ENCODE measurements around the gene FTSJ1. TPM values are rescaled to one million over a fixed set of nuclear protein-coding genes. Genes with fewer than 3 reads are reported as not detected.

The FTSJ1 gene
- total RNA-seq, 1 donor from 2014 or later, result 154 TPM

DNA sequence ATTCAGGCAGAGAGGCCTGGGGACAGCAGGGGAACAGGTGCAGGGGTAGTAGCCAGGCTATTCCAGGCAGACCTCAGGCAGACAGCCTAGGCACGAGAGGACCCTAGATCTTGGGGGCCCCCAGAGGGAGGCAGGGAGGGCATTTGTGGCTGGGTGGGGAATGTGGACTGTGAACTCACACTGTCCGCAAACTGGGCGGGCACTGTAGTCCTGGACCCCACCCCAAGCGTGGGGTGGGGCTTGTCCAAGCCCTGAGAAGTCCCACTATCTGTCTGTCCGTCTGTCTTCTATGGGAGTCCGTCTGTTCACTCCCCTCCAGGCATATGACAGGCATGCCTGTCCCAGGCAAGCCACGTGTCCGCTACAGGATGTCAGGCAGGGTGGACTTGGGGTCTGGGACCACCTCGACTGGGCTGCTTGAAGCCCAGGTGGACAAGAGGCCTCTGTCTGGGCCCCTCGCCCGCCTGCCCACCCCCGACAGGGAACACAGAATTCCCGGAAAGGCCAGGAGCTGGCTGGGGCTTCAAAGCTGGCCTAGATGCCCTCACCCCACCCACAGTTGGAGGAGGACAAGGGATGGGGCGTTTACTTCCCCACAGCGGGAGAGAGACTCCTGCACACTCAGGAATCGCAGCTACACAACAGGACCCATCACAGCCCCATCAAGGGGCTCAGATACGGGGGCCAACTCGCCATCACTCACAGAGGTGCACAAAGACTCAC lies 5.7 kb upstream of the FTSJ1 start, which contains the start of gene SLC38A5:
Gene SLC38A5 (minus strand): TSS at position 151 of the 723 bp plus-strand sequence. CDS start 2,336 bp downstream, outside the sequence.
- TF ChIP-seq, protein P1, sequence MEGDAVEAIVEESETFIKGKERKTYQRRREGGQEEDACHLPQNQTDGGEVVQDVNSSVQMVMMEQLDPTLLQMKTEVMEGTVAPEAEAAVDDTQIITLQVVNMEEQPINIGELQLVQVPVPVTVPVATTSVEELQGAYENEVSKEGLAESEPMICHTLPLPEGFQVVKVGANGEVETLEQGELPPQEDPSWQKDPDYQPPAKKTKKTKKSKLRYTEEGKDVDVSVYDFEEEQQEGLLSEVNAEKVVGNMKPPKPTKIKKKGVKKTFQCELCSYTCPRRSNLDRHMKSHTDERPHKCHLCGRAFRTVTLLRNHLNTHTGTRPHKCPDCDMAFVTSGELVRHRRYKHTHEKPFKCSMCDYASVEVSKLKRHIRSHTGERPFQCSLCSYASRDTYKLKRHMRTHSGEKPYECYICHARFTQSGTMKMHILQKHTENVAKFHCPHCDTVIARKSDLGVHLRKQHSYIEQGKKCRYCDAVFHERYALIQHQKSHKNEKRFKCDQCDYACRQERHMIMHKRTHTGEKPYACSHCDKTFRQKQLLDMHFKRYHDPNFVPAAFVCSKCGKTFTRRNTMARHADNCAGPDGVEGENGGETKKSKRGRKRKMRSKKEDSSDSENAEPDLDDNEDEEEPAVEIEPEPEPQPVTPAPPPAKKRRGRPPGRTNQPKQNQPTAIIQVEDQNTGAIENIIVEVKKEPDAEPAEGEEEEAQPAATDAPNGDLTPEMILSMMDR (IDR thresholded peaks at IDR 0.05; ENCODE audit: insufficient read depth, low read length, severe bottlenecking), result no peak
- FAIRE-seq (no peak), DNase-seq (ENCODE audit: low read depth) (no peak)
- H3K27me3 ChIP-seq (ENCODE audit: control insufficient read depth, insufficient read depth, low read length), result no peaks in the 10 kb centered on the region
- peak within 1 kb of the TSS; percentile 56 for H3K4me3 ChIP-seq (ENCODE audit: low read depth, low read length)
- peaks cover 8% of the 10 kb centered on the region for H3K36me3 ChIP-seq (ENCODE audit: control insufficient read depth, insufficient read depth, low read length)

DNA sequence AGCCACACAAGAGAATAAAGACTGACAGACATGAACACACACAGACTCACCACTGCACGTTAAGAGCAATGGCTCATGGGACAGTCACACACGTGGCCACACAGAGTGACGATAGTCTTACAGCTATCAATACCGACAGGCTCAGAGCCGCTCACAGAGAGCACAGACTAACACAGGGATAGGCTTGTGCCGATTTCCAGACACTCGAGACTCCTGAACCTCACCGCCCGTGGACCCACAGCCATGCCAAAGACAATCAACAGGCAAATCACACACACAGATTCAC lies 5.2 kb upstream of the FTSJ1 start:
- peaks cover 4% of the 10 kb centered on the region for H3K36me3 ChIP-seq (ENCODE audit: control insufficient read depth, insufficient read depth, low read length)
- H3K27me3 ChIP-seq (ENCODE audit: control insufficient read depth, insufficient read depth, low read length), result no peaks in the 10 kb centered on the region
- no peak overlapping the region for H3K4me3 ChIP-seq (ENCODE audit: low read depth, low read length)
- DNase-seq (ENCODE audit: low read depth), result no peak
- no peak for FAIRE-seq
- TF ChIP-seq, protein P1 (IDR thresholded peaks at IDR 0.05; ENCODE audit: insufficient read depth, low read length, severe bottlenecking), result no peak

DNA sequence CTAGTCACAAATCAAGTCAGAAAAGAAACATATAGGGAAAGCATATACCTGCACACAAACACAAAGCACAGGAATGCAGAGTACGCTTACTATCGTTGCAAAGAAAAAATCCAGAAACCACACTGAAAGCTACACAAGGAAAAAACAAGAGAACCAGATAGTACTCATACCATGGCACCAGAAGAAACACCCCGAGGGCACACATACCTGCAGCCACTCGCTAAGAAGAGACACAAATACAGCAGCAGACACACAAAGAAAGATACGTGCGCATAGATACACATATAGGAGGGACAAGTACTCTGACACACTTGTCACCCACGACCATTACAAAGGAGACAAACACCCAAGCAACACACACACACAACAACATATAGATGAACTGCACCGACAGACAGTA lies 4.5 kb upstream of the FTSJ1 start:
- peaks cover 3% of the 10 kb centered on the region for H3K36me3 ChIP-seq (ENCODE audit: control insufficient read depth, insufficient read depth, low read length)
- no peaks in the 10 kb centered on the region for H3K27me3 ChIP-seq (ENCODE audit: control insufficient read depth, insufficient read depth, low read length)
- no peak for FAIRE-seq
- TF ChIP-seq, protein P1 (IDR thresholded peaks at IDR 0.05; ENCODE audit: insufficient read depth, low read length, severe bottlenecking), result no peak
- no peak overlapping the region for H3K4me3 ChIP-seq (ENCODE audit: low read depth, low read length)
- DNase-seq (ENCODE audit: low read depth), result peak; percentile 44

DNA sequence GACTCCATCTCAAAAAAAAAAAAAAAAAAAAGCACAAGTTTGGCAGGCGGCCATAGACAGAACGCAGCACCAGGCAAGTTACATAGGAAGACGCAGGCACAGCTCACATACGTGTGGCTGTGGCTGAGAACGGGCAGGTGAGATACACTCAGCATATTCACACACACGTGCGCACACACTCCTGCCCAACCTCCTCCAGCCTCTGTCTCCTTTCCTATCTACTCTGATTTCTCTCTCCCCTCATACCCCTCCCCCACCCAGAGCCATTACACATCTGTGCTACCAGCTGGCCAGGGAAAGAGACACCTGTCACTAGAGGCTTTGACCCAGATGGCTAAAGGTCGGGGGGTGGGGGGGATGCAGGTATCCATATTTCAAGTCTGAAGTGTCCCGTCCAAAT lies 3.8 kb upstream of the FTSJ1 start:
- FAIRE-seq (no peak), DNase-seq (ENCODE audit: low read depth) (no peak)
- no peaks in the 10 kb centered on the region for H3K36me3 ChIP-seq (ENCODE audit: control insufficient read depth, insufficient read depth, low read length)
- TF ChIP-seq, protein P1 (IDR thresholded peaks at IDR 0.05; ENCODE audit: insufficient read depth, low read length, severe bottlenecking), result no peak
- H3K4me3 ChIP-seq (ENCODE audit: low read depth, low read length), result no peak overlapping the region
- H3K27me3 ChIP-seq (ENCODE audit: control insufficient read depth, insufficient read depth, low read length), result no peaks in the 10 kb centered on the region

DNA sequence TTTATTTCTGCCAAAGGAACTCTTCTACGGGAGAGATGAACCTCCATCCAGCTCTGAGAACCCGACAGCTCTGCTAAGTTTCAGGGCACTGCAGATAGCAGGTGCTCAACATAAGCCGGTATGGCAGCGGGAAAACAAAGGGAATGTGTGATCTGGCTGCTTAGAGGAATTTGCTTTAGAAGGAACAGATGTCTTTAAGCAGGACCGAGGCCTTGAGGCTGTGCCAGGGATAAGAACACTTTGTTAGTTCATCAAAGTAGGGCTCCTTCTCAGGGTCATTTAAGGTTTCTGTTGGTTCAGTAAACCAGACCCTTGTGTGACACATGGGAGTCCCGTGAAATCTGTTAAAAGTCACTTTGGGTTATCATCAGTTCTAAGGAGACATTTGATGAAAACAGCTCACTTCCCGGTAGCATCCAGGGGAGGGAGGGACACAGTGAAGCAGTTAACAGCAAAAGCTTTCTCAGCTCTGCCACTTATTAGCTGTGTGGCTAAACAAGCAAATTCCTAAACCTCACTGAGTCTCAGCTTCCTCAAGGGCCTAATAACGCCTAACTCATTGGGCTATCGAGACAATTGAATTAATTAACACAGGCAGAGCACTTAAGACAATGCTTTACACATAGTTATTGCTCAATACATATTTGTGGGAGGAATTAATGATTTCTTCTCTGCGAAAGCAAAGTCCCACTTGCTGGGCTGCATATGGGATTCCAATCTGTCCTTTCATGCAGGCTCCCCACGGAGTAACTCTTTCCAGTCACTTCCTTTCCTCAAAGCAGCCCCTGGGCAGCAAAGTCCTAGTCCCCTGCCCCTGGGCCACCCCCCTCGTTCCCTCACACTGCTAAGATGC lies 2.9 kb upstream of the FTSJ1 start:
- no peak overlapping the region for H3K4me3 ChIP-seq (ENCODE audit: low read depth, low read length)
- no peaks in the 10 kb centered on the region for H3K27me3 ChIP-seq (ENCODE audit: control insufficient read depth, insufficient read depth, low read length)
- FAIRE-seq (no peak), DNase-seq (ENCODE audit: low read depth) (no peak)
- no peaks in the 10 kb centered on the region for H3K36me3 ChIP-seq (ENCODE audit: control insufficient read depth, insufficient read depth, low read length)
- TF ChIP-seq, protein P1 (IDR thresholded peaks at IDR 0.05; ENCODE audit: insufficient read depth, low read length, severe bottlenecking), result no peak
